OCI-LY3 (cell line): ENCODE measurements around the gene SLC28A1.

Source experiments
- CTCF ChIP-seq: fragments of 200-600, 300-600 bp; sonication (generic); IDR thresholded peaks from 2 replicates; pipeline ENCODE4 v1.5.1; 2014; ENCODE audit warnings: antibody characterized with exemption, low read length, low read depth
- EZH2phosphoT487 ChIP-seq: fragments of 200-600 bp; shearing (Covaris generic); IDR thresholded peaks from 2 replicates; pipeline ENCODE4 v1.6.1; 2018; ENCODE audit warnings: antibody characterized with exemption, mixed run types, low read depth

- TF ChIP-seq CTCF (no peak), EZH2phosphoT487 (no peak)
Measured at GRCh38 chr15:84944311-84944710, 59.8 kb downstream of the SLC28A1 start.
